Measurements from ENCODE around the gene PSMC5. TPM values are rescaled to one million over a fixed set of nuclear protein-coding genes. Genes with fewer than 3 reads are reported as not detected.

PSMC5 gene
- total and polyA plus RNA-seq, 2 experiments from 2014 or later: 93.1 to 199 TPM

GRCh38 chr17:63859257-63859656 is 32.0 kb downstream of the PSMC5 start:
- Mint-ChIP-seq H3K4me1 (no peaks in the 10 kb centered on the region), H3K27me3 (ENCODE audit: insufficient read depth, low read depth, poor library complexity) (peaks cover 2% of the 10 kb centered on the region), H3K9me3 (no peaks in the 10 kb centered on the region), H3K4me3 (no peak overlapping the region), H3K36me3 (ENCODE audit: low read depth) (no peaks in the 10 kb centered on the region), H3K27ac (no peak overlapping the region)
- H3K79me2 ChIP-seq (replicated peaks; ENCODE audit: insufficient read depth): no peaks in the 10 kb centered on the region
- H3F3A ChIP-seq (replicated peaks; ENCODE audit: low read depth): no peaks in the 10 kb centered on the region
- no peak overlapping the region for H2AFZ ChIP-seq
- H3K4me1 ChIP-seq (ENCODE audit: insufficient read depth): no peaks in the 10 kb centered on the region
- ATAC-seq: no peak
- H3K4me2 ChIP-seq: no peak overlapping the region
- H3K27me3 ChIP-seq (ENCODE audit: insufficient read depth): no peaks in the 10 kb centered on the region
- H3K36me3 ChIP-seq (ENCODE audit: insufficient read depth): no peaks in the 10 kb centered on the region
- H3K4me3 ChIP-seq: no peak overlapping the region
- no peaks in the 10 kb centered on the region for H4K20me1 ChIP-seq (replicated peaks; ENCODE audit: insufficient read depth)
- no peak for DNase-seq (ENCODE audit: low spot score)
- no peak for TF ChIP-seq JUNB (IDR thresholded peaks at IDR 0.05; ENCODE audit: unreplicated experiment)
- TF ChIP-seq EZH2phosphoT487 (IDR thresholded peaks at IDR 0.05; ENCODE audit: unreplicated experiment): no peak
- TF ChIP-seq EZH2 (IDR thresholded peaks at IDR 0.05; ENCODE audit: low read depth, unreplicated experiment): no peak
- TF ChIP-seq NANOG (IDR thresholded peaks at IDR 0.05; ENCODE audit: borderline replicate concordance): no peak
- no peak for TF ChIP-seq CREB1 (CRISPR knock-in tag; IDR thresholded peaks at IDR 0.05; ENCODE audit: low read depth)
- TF ChIP-seq REST (IDR thresholded peaks at IDR 0.05; ENCODE audit: unreplicated experiment): no peak
- no peak for TF ChIP-seq ETS1 (IDR thresholded peaks at IDR 0.05)
- no peak for TF ChIP-seq ZNF462 (CRISPR knock-in tag; IDR thresholded peaks at IDR 0.05)
- no peak for TF ChIP-seq CTCF (conservative IDR thresholded peaks at IDR 0.05; ENCODE audit: low read depth in 2 of 2)
- no peak for TF ChIP-seq ZNF114 (CRISPR knock-in tag; IDR thresholded peaks at IDR 0.05)
- TF ChIP-seq ZNF331 (CRISPR knock-in tag; IDR thresholded peaks at IDR 0.05; ENCODE audit: low read depth): no peak
- TF ChIP-seq POLR2AphosphoS5 (IDR thresholded peaks at IDR 0.05; ENCODE audit: low read depth): no peak
- TF ChIP-seq STAT1 (IDR thresholded peaks at IDR 0.05; ENCODE audit: unreplicated experiment): no peak
- H3K27ac ChIP-seq (ENCODE audit: low read depth): no peak overlapping the region
- H3K9me2 ChIP-seq (ENCODE audit: insufficient read depth): no peaks in the 10 kb centered on the region
